DOHH2 (cell line): ENCODE results near the gene C5orf15.

Experiments
- EZH2phosphoT487 ChIP-seq: fragments of 200-600 bp; sonication (generic); IDR thresholded peaks from 2 replicates; pipeline ENCODE4 v1.6.1; 2017; ENCODE audit warnings: borderline replicate concordance, mild to moderate bottlenecking, antibody characterized with exemption, low read length, moderate library complexity, mixed read lengths
- TF ChIP-seq, protein P1 (sequence below): fragments of 200-600 bp; sonication (generic); IDR thresholded peaks from one replicate; pipeline ENCODE4 v1.5.1; 2014; ENCODE audit warnings: antibody characterized with exemption, mild to moderate bottlenecking, low read depth, low read length; ENCODE audit not compliant: poor library complexity, severe bottlenecking

DNA sequence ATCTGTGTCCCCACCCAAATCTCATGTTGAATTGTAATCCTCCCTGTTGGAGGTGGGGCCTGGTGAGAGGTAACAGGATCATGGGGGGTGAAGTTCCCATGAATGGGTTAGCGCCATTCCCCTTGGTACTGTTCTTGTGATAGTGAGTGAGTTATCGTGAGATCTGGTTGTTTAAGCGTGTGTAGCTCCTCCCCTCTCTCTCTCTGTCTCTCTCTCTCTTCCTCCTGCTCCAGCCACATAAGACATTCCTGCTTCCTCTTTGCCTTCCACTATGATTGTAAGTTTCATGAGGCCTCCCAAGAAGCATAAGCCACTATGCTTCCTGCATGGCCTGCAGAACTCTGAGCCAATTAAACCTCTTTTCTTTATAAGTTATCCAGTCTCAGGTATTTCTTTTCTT, 28.8 kb downstream of the C5orf15 start:
- TF ChIP-seq, protein P1, sequence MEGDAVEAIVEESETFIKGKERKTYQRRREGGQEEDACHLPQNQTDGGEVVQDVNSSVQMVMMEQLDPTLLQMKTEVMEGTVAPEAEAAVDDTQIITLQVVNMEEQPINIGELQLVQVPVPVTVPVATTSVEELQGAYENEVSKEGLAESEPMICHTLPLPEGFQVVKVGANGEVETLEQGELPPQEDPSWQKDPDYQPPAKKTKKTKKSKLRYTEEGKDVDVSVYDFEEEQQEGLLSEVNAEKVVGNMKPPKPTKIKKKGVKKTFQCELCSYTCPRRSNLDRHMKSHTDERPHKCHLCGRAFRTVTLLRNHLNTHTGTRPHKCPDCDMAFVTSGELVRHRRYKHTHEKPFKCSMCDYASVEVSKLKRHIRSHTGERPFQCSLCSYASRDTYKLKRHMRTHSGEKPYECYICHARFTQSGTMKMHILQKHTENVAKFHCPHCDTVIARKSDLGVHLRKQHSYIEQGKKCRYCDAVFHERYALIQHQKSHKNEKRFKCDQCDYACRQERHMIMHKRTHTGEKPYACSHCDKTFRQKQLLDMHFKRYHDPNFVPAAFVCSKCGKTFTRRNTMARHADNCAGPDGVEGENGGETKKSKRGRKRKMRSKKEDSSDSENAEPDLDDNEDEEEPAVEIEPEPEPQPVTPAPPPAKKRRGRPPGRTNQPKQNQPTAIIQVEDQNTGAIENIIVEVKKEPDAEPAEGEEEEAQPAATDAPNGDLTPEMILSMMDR, result no peak
- no peak for TF ChIP-seq EZH2phosphoT487
